Nephron progenitor cell (in vitro differentiated cells): ENCODE results near the gene SLC6A2.

Experiments
- DNase-seq: peaks from one replicate; pipeline ENCODE4 v3.0.0; 2021
- H3K27ac Mint-ChIP-seq: 2 replicates; pipeline ENCODE4 v1.8.0; 2021; ENCODE audit warnings: mild to moderate bottlenecking, moderate library complexity, mixed read lengths
- H3K27me3 Mint-ChIP-seq: 2 replicates; pipeline ENCODE4 v1.8.0; 2021; ENCODE audit warnings: mild to moderate bottlenecking, low read depth, mixed read lengths; ENCODE audit not compliant: poor library complexity
- H3K36me3 Mint-ChIP-seq: 2 replicates; pipeline ENCODE4 v1.8.0; 2021; ENCODE audit warnings: low read depth, mixed read lengths
- H3K4me1 Mint-ChIP-seq: 2 replicates; pipeline ENCODE4 v1.8.0; 2021; ENCODE audit warnings: mixed read lengths
- H3K4me3 Mint-ChIP-seq: 2 replicates; pipeline ENCODE4 v1.8.0; 2021; ENCODE audit warnings: mild to moderate bottlenecking, moderate library complexity, mixed read lengths
- H3K9me3 Mint-ChIP-seq: 2 replicates; pipeline ENCODE4 v1.8.0; 2021; ENCODE audit warnings: mild to moderate bottlenecking, moderate library complexity, mixed read lengths
- TF ChIP-seq, protein P1 (sequence below): fragments of 200-600 bp; sonication (generic); IDR thresholded peaks from 2 replicates; pipeline ENCODE4 v1.5.0; 2021; ENCODE audit warnings: antibody characterized with exemption

SLC6A2 gene

DNA sequence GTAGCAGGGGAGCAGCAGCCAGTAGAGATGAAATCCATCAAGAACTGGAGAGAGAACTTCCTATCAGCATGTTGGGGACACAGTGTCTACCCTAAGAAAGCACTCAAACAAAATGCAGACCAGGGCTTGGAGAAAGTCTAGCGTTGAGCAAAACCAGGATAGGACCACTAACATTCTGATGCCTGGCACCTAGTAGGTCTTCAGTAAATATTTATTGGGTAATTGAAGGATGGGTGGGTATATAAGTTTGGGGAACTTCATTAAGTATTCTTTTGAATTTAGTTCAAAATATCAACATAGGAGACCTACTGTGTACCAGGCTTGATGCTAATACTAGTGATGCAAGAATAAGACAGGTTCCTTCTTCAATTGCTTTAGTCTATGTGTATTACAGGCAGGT is 30.9 kb downstream of the SLC6A2 start:
- Mint-ChIP-seq H3K36me3 (no peaks in the 10 kb centered on the region), H3K9me3 (peaks cover 4% of the 10 kb centered on the region), H3K27me3 (peaks cover 27% of the 10 kb centered on the region), H3K27ac (no peak overlapping the region), H3K4me3 (no peak overlapping the region), H3K4me1 (peaks cover 15% of the 10 kb centered on the region)
- no peak for DNase-seq
- TF ChIP-seq, protein P1, sequence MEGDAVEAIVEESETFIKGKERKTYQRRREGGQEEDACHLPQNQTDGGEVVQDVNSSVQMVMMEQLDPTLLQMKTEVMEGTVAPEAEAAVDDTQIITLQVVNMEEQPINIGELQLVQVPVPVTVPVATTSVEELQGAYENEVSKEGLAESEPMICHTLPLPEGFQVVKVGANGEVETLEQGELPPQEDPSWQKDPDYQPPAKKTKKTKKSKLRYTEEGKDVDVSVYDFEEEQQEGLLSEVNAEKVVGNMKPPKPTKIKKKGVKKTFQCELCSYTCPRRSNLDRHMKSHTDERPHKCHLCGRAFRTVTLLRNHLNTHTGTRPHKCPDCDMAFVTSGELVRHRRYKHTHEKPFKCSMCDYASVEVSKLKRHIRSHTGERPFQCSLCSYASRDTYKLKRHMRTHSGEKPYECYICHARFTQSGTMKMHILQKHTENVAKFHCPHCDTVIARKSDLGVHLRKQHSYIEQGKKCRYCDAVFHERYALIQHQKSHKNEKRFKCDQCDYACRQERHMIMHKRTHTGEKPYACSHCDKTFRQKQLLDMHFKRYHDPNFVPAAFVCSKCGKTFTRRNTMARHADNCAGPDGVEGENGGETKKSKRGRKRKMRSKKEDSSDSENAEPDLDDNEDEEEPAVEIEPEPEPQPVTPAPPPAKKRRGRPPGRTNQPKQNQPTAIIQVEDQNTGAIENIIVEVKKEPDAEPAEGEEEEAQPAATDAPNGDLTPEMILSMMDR, result no peak

DNA sequence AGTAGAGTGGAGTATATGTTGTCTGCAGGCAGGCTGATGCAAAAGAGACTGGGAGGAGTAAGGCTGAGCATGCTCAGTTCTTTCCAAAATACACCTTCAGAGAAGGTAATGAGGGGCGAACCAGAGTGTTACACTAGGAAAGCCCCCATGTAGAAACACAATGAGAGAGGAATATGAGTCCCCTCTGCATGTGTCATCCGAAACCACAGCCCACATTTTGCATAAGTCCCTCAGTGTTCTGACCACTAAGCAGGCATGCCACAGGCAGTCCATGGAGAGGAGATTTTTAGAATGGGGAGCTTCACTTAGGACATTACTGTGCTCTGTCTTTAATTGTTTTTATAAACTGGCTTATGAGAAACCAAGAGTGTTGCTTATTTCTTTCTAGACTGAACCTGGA is 32.0 kb downstream of the SLC6A2 start:
- Mint-ChIP-seq H3K4me3 (no peak overlapping the region), H3K27ac (no peak overlapping the region), H3K4me1 (peaks cover 15% of the 10 kb centered on the region), H3K36me3 (no peaks in the 10 kb centered on the region), H3K27me3 (peaks cover 23% of the 10 kb centered on the region), H3K9me3 (peaks cover 4% of the 10 kb centered on the region)
- TF ChIP-seq, protein P1, result no peak
- DNase-seq, result no peak

DNA sequence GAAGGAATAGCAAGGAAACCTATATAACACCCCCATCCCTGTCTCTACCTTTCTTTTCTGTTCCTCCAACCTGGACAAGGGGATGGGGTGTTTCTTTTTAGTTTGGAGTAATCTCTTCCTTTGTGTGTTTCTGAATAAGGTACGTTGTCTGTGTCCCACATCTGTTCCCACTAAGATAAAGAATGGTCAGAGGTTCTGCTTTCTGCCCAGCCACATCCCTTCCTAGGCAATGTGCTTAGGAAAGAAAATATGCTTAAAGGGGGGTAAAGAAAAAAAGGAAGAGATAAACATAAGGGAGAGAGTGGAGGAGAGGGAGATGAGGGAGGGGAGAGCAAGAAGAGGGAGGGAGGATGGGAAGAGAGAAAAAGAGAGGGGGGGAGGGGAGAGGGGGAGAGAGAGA is 35.1 kb downstream of the SLC6A2 start:
- Mint-ChIP-seq H3K36me3 (no peaks in the 10 kb centered on the region), H3K27me3 (peaks cover 22% of the 10 kb centered on the region), H3K27ac (no peak overlapping the region), H3K9me3 (peaks cover 4% of the 10 kb centered on the region), H3K4me1 (peaks cover 15% of the 10 kb centered on the region), H3K4me3 (no peak overlapping the region)
- TF ChIP-seq, protein P1, result no peak
- no peak for DNase-seq

DNA sequence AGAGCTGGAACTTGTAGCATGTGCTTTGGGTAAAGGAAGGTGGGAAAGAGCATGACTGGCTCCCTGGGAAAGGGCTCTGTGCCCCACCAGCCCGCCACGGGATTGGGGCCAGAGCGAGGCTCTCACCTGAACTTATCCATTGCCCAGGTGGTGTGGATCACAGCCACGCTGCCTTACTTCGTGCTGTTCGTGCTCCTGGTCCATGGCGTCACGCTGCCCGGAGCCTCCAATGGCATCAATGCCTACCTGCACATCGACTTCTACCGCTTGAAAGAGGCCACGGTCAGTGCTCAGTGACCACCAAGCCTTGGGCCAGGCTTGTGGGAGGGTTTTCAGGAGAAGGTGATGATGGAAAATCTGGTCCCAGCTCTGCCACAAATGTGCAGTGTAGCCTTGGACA is 36.0 kb downstream of the SLC6A2 start:
- Mint-ChIP-seq H3K27ac (no peak overlapping the region), H3K36me3 (no peaks in the 10 kb centered on the region)

DNA sequence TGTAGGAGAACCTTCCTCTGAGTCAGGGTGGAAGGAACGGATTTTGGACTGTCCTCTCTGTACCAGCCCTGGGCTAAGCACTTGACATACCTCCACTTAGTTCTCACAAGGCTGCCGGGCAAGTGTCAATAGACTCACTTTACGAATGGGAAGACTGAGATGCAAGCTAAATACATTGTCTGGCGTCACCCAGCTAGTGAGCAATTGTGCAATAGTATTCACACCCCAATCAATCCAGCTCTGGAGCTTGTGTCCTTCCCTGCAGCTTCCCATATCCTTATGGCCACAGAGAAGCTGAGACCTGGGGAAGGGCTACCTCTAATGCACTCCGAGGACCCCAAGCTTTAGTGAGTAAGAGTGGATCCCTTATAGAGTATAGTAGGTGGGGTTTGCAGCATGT is 39.8 kb downstream of the SLC6A2 start:
- TF ChIP-seq, protein P1, result no peak
- Mint-ChIP-seq H3K9me3 (no peaks in the 10 kb centered on the region), H3K27me3 (peaks cover 26% of the 10 kb centered on the region), H3K27ac (no peak overlapping the region), H3K4me3 (no peak overlapping the region), H3K36me3 (no peaks in the 10 kb centered on the region), H3K4me1 (peaks cover 2% of the 10 kb centered on the region)
- no peak for DNase-seq

More for the DNA sequence above, 36.0 kb downstream of the SLC6A2 start:
- peaks cover 22% of the 10 kb centered on the region for H3K27me3 Mint-ChIP-seq
- H3K9me3 Mint-ChIP-seq, result no peaks in the 10 kb centered on the region
- no peak for DNase-seq
- TF ChIP-seq, protein P1, result no peak
- peaks cover 15% of the 10 kb centered on the region for H3K4me1 Mint-ChIP-seq
- H3K4me3 Mint-ChIP-seq, result no peak overlapping the region

DNA sequence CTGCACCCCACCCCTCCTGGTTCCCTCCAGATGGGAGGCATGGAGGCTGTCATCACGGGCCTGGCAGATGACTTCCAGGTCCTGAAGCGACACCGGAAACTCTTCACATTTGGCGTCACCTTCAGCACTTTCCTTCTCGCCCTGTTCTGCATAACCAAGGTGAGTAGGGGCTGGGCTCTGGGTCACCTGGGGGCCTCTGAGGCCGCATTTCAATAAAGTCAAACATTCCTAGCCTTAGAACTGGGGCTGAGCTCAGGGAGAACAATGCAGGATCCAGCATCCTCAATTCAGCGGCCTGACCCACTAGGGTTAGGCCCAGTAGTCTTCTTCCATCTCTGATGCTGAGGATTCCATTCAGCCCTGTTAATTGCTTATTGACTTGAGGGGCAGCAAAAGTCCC is 42.1 kb downstream of the SLC6A2 start:
- H3K36me3 Mint-ChIP-seq, result no peaks in the 10 kb centered on the region
- H3K4me3 Mint-ChIP-seq, result no peak overlapping the region
- DNase-seq, result no peak
- no peaks in the 10 kb centered on the region for H3K9me3 Mint-ChIP-seq
- TF ChIP-seq, protein P1, result no peak
- peaks cover 20% of the 10 kb centered on the region for H3K27me3 Mint-ChIP-seq
- H3K27ac Mint-ChIP-seq, result no peak overlapping the region
- peaks cover 9% of the 10 kb centered on the region for H3K4me1 Mint-ChIP-seq
